ENCODE measurements around the gene TET3. TPM values are rescaled to one million over a fixed set of nuclear protein-coding genes. Genes with fewer than 3 reads are reported as not detected.

The TET3 gene
- total RNA-seq, 4 donors from 2014 or later: 8.6 to 17.8 (median 11.4) TPM

DNA sequence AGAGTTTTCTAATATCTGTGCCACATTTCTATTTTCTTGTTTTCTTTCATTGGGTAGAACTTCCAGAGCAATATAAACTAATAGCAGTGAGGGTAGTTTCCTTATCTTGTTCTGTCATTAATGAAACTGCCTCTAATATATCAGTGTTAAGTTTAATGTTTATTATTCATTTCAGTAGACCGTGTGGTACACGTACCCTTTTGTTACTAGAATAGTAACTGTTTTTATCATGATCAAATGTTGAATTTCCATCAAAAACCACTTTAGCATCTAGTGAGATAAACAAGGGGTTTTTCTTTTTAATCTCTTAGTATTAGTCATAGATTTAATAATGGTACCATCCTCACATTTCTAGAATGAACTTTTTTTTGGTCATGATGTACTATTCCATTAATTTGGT, 42.0 kb upstream of the TET3 start:
- DNase-seq (ENCODE audit: low spot score) (no peak), ATAC-seq (ENCODE audit: low FRiP score) (no peak)
- TF ChIP-seq, protein P1, sequence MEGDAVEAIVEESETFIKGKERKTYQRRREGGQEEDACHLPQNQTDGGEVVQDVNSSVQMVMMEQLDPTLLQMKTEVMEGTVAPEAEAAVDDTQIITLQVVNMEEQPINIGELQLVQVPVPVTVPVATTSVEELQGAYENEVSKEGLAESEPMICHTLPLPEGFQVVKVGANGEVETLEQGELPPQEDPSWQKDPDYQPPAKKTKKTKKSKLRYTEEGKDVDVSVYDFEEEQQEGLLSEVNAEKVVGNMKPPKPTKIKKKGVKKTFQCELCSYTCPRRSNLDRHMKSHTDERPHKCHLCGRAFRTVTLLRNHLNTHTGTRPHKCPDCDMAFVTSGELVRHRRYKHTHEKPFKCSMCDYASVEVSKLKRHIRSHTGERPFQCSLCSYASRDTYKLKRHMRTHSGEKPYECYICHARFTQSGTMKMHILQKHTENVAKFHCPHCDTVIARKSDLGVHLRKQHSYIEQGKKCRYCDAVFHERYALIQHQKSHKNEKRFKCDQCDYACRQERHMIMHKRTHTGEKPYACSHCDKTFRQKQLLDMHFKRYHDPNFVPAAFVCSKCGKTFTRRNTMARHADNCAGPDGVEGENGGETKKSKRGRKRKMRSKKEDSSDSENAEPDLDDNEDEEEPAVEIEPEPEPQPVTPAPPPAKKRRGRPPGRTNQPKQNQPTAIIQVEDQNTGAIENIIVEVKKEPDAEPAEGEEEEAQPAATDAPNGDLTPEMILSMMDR (IDR thresholded peaks at IDR 0.05): no peak

DNA sequence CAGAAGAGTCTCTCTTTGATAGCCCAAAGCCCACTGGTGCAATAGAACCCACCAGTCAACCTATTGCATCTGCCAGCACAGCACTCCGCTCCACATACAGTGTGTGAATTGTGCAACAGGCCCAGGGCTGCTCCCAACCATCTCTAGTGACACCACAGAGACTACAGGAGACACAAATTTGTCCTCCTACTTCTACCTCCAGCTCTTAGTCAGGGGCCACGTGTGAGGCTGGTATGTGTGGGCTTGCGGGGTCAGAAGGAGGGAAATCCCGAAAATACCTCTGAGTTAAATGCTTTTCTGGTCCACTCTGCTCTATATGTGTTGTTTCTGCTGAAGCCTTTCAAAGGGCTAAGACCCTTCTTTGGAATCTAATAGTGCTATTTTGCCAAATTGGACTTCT, 40.0 kb upstream of the TET3 start:
- DNase-seq (ENCODE audit: low spot score): no peak
- no peak for ATAC-seq (ENCODE audit: low FRiP score)
- TF ChIP-seq, protein P1 (IDR thresholded peaks at IDR 0.05): no peak

DNA sequence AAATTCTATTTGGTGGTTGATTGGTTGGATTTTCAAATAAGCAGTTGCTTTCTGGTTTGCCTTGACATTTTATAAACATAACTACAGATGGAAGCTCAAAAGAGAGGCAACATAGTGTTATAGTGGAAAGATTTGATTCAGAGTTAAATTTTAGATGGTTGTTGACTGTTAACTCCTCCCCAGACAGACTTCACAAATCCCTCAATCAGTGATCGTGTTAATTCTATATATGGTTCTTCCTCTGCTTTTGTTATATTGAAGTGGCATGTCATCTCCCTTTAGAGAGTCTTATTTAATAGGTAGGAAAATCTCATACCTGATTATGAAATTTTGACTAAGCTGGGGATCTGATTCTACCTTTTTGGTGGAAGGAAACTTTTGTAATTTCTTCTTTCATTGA, 38.5 kb upstream of the TET3 start:
- ATAC-seq (ENCODE audit: low FRiP score) (no peak), DNase-seq (ENCODE audit: low spot score) (no peak)
- TF ChIP-seq, protein P1 (IDR thresholded peaks at IDR 0.05): no peak

DNA sequence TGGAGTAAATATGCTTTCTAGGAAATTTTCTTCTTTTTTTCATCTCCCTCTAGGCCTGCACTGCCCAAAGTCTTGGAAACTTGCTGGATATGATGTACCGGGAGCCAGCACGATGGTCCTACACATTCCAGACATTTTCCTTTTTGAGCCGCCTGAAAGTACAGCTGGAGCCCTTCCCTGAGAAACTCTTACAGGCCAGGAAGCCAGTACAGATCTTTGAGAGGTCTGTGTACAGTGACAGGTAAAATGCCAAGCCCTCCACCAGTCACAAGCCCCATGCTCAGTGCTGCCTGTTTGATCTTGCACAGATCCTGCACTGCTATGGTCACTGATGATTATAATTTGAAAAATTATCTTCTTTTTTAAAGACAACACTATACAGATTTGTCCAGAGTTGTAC, 38.0 kb upstream of the TET3 start:
- TF ChIP-seq, protein P1 (IDR thresholded peaks at IDR 0.05): no peak
- ATAC-seq (ENCODE audit: low FRiP score) (no peak), DNase-seq (ENCODE audit: low spot score) (no peak)

DNA sequence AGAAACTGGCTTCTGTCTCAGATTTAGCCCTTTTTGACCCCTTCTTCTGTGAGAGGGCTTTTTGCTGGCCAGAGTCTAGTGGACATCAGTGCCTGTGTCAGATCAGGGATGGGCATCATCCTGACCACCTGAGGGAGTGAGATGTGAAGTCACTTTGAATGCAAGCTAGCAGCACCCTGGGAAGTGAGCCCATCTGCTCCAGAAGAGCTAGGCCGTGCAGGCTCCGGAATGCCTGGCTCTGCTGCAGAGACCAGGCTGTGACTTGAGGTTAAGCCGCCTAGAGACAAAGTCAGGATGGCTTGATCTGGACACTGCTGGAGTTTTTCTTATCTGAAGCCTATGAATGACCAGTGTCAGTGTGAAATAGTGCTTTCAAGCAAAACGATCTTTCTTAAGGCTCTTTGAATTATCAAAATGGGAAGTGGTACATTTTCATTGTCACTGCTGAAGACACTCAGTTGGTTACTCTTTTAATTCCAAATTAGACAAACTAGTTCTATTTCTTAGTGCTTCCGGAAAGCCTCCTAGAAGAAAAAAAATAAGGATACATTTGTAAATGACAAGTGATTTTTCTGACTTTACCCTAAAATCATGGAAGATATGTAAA, 37.2 kb upstream of the TET3 start:
- no peak for DNase-seq (ENCODE audit: low spot score)
- ATAC-seq (ENCODE audit: low FRiP score): no peak
- TF ChIP-seq, protein P1 (IDR thresholded peaks at IDR 0.05): no peak

DNA sequence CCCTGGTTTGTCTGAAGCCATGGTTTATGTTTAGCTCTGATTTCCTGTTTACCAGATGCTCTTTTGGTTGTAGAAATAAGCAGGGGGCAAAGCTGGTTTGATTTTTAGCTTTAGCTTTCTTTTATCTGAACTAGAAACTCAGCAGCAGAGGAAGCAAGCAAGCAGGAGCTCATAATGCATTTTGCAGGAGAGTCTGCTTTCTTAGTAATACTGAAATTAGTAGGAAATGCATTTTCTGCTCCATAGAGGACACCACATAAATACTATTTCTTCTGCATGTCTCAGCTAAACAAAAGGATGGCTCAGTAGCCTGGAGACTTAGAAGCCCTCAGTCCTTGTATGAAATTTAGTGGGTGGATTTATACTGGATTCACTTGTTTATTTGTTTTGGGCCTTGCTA, 34.9 kb upstream of the TET3 start:
- DNase-seq (ENCODE audit: low spot score) (no peak), ATAC-seq (ENCODE audit: low FRiP score) (no peak)

More for the DNA sequence above, 34.9 kb upstream of the TET3 start:
- TF ChIP-seq, protein P1 (IDR thresholded peaks at IDR 0.05): no peak
